Adrenal gland (tissue), 12 donors: ENCODE measurements around the gene FNBP1. TPM values are rescaled to one million over a fixed set of nuclear protein-coding genes. Genes with fewer than 3 reads are reported as not detected.

Experiments used
- DNase-seq, 7 donors: peaks; one replicate each; pipeline ENCODE4 v3.0.0-alpha.2; 2019 to 2020
- H3K27ac ChIP-seq, 5 donors: fragments of 200-600 bp; sonication (generic) in 4 of 5; 1 replicate in 3 of 5; 2 replicates in 2 of 5; pipeline versions ENCODE4 v1.5.1 to v1.8.0; 2016 to 2020; ENCODE audit warnings: mild to moderate bottlenecking in 1 of 5
- H3K27me3 ChIP-seq: fragments of 200-600 bp; 2 replicates; pipeline ENCODE4 v1.8.0; 2021
- H3K36me3 ChIP-seq, 2 donors: fragments of 200-600 bp; replicated peaks in 1 of 2; 1 replicate in 1 of 2; 2 replicates in 1 of 2; pipeline versions ENCODE4 v1.5.1 to v1.8.0; 2018 to 2022
- H3K4me1 ChIP-seq, 2 donors: fragments of 200-600 bp; replicated peaks in 1 of 2; 1 replicate in 1 of 2; 2 replicates in 1 of 2; pipeline versions ENCODE4 v1.5.1 to v1.8.0; 2018 to 2021
- H3K4me3 ChIP-seq, 4 donors: fragments of 200-600 bp; sonication (generic) in 3 of 4; one replicate each; pipeline ENCODE4 v1.5.1; 2016 to 2018
- H3K9me3 ChIP-seq, 3 donors: fragments of 200-600 bp; sonication (generic) in 1 of 3; replicated peaks in 1 of 3; 1 replicate in 2 of 3; 2 replicates in 1 of 3; pipeline versions ENCODE4 v1.5.1 to v1.8.0; 2016 to 2021
- CTCF ChIP-seq, 6 experiments: fragments of 450-650 bp in 4 of 6; fragments of 200-600 bp in 2 of 6; sonication (generic) in 1 of 6; IDR thresholded peaks; 1 replicate in 5 of 6; 2 replicates in 1 of 6; pipeline versions ENCODE4 v1.5.1 to v1.8.0; 2016 to 2021; ENCODE audit warnings: antibody characterized with exemption in 6 of 6, mild to moderate bottlenecking in 2 of 6, moderate library complexity in 1 of 6
- POLR2A ChIP-seq, 2 donors: fragments of 450-650 bp; IDR thresholded peaks; one replicate each; pipeline ENCODE4 v1.6.1; 2017; ENCODE audit warnings: antibody characterized with exemption in 2 of 2, mild to moderate bottlenecking in 2 of 2, moderate library complexity in 1 of 2
- WGBS, 4 donors: extraction: QIAGEN DNeasy Blood & Tissue Kit in 2 of 4; methylation state at CpG; one replicate each; pipeline versions ENCODE4 v1.1.5 to v1.1.7; 2013 to 2017; 5-methylcytosine and 5-hydroxymethylcytosine counted together
- intact Hi-C, 2 donors: fragments of 100-400 bp; cut with DNase I; formaldehyde crosslinking; loops; one replicate each; pipeline versions ENCODE4 v1.14.1 to v1.15.0; 2022 to 2023
- polyA plus RNA-seq, 3 donors: library from polyadenylated mRNA; stranded (reverse); fragments of 200-250 nt in 2 of 3; fragments of 350-450 nt in 1 of 3; fragmentation: Illumina TruSeq in 1 of 3; extraction: RNeasy Lipid Tissue Mini Kit (QIAGEN cat#74804) in 1 of 3; gene quantifications; one replicate each; pipeline ENCODE4 v1.2.3, GENCODE V29; 2013 to 2014
- total RNA-seq, 9 donors: library from RNA; depleted of rRNA in 4 of 9; stranded (reverse); fragments of >200 nt in 4 of 9; fragments of 120-200 nt in 1 of 9; fragmentation: NEBNext Ultra II Directional in 1 of 9; extraction: Animal tissue kit (Norgen Biotek cat#: 25700) in 1 of 9; gene quantifications; one replicate each; pipeline versions ENCODE4 v1.1.0 to v1.2.4, GENCODE V29; 2013 to 2023
- donor health status: healthy with polysubstance abuse.
- donor health status: Bipolar disorder and iron deficiency.
- donor health status: DM: yes; HTN: yes; CAD: no.
- donor health status: DM: no; HTN: no; CAD: no.
- donor health status: DM: no; HTN: no; CAD: no.
- donor health status: DM: yes; HTN: yes; CAD: no.

FNBP1 gene
- total and polyA plus RNA-seq, 12 donors = 15.3 to 40.4 (median 24.0) TPM

GRCh38 chr9:130058154-130058553 is 15.2 kb upstream of the FNBP1 start:
- Histone ChIP-seq H3K9me3 (no peaks in the 10 kb centered on the region), H3K36me3 (no peaks in the 10 kb centered on the region), H3K4me1 (peaks cover 7 to 15% of the 10 kb centered on the region in 2 donors), H3K27ac (no peak overlapping the region), H3K27me3 (no peaks in the 10 kb centered on the region), H3K4me3 (no peak overlapping the region)
- DNase-seq = no peak
- 81 to 86% (median 85%) methylated on average over 7 of the region's 7 CpGs for WGBS, 4 donors
- no peak for TF ChIP-seq POLR2A (IDR thresholded peaks at IDR 0.05)
- TF ChIP-seq CTCF (IDR thresholded peaks at IDR 0.05) = peak in 1 of 6 experiments; percentile 13
- intact Hi-C loops = no loop called here

- H3K27ac ChIP-seq = peak overlapping the region in 1 of 5 donors; percentile 70
- peak overlapping the region in 1 of 4 donors; percentile 99 for H3K4me3 ChIP-seq
- intact Hi-C loops = no loop called here
- H3K9me3 ChIP-seq = no peaks in the 10 kb centered on the region
- H3K4me1 ChIP-seq = peaks cover 16 to 29% of the 10 kb centered on the region in 2 donors
- no peaks in the 10 kb centered on the region for H3K36me3 ChIP-seq
- WGBS, 4 donors = 73 to 82% (median 77%) methylated on average over 8 of the region's 8 CpGs
- DNase-seq = no peak
- H3K27me3 ChIP-seq = no peaks in the 10 kb centered on the region
- TF ChIP-seq POLR2A (IDR thresholded peaks at IDR 0.05) = no peak
- no peak for TF ChIP-seq CTCF (IDR thresholded peaks at IDR 0.05)
These were observed 11.8 kb upstream of the FNBP1 start for GRCh38 chr9:130054820-130055219.

- Histone ChIP-seq H3K36me3 (no peaks in the 10 kb centered on the region), H3K4me1 (peaks cover 16 to 29% of the 10 kb centered on the region in 2 donors)
- intact Hi-C loops = no loop called here
These were observed 11.4 kb upstream of the FNBP1 start for GRCh38 chr9:130054325-130054786.

More at GRCh38 chr9:130054325-130054786, 11.4 kb upstream of the FNBP1 start:
- DNase-seq = no peak
- 2 to 6% (median 4%) methylated on average over 12 to 14 of the region's 14 CpGs for WGBS, 4 donors
- Histone ChIP-seq H3K4me3 (peak overlapping the region; percentile 72 to 99 (median 91)), H3K27me3 (no peaks in the 10 kb centered on the region), H3K27ac (peak overlapping the region in 4 of 5 donors; percentile 70 to 92 (median 83)), H3K9me3 (no peaks in the 10 kb centered on the region)
- TF ChIP-seq POLR2A (IDR thresholded peaks at IDR 0.05) = no peak
- no peak for TF ChIP-seq CTCF (IDR thresholded peaks at IDR 0.05)
